D721Med (cell line): Measurements from ENCODE around the gene SPRYD7.
A peak's percentile ranks its signal among the peaks of the same experiment; 100 is the strongest.

Experiments
- DNase-seq: peaks from one replicate; pipeline ENCODE4 v3.0.0; 2011; ENCODE audit warnings: low spot score; ENCODE audit not compliant: insufficient read length
- FAIRE-seq: peaks from 2 replicates; lab custom pipeline; 2011; peaks lifted over from hg19 to GRCh38; lab: Jason Lieb, UNC
- CTCF ChIP-seq: IDR thresholded peaks from 2 replicates; pipeline ENCODE4 v1.5.1; 2012; ENCODE audit warnings: mild to moderate bottlenecking, control low read depth; ENCODE audit not compliant: insufficient read depth; ENCODE audit errors: missing control alignments

SPRYD7 gene

GRCh38 chr13:49936075-49936967, at the start of gene SPRYD7:
Gene SPRYD7, minus strand, starts transcription at chr13:49936340. Its CDS starts 105 bp downstream, at chr13:49936235.
- no peak for FAIRE-seq
- peak; percentile 43 for DNase-seq
- peak; percentile 74 for TF ChIP-seq CTCF

GRCh38 chr13:49985129-49985528, 49.0 kb upstream of the SPRYD7 start:
- no peak for TF ChIP-seq CTCF
- no peak for FAIRE-seq
- DNase-seq = no peak

- no peak for TF ChIP-seq CTCF
- DNase-seq (no peak), FAIRE-seq (no peak)
These were observed 44.1 kb upstream of the SPRYD7 start for GRCh38 chr13:49980266-49980665.

- FAIRE-seq (no peak), DNase-seq (no peak)
- no peak for TF ChIP-seq CTCF
These were observed 41.9 kb upstream of the SPRYD7 start for GRCh38 chr13:49977992-49978391.

- DNase-seq = peak; percentile 56
- peak; percentile 66 for FAIRE-seq
- peak; percentile 91 for TF ChIP-seq CTCF
These were observed 40.4 kb upstream of the SPRYD7 start for GRCh38 chr13:49976314-49977258.

GRCh38 chr13:49975826-49976225, 39.7 kb upstream of the SPRYD7 start:
- no peak for TF ChIP-seq CTCF
- no peak for DNase-seq
- FAIRE-seq = no peak
